GM18868 (cell line): ENCODE data around the gene CD164L2.

Experiments
- ATAC-seq: cut with Tn5 transposase; IDR thresholded peaks from one replicate; pipeline ENCODE4 v1.9.1; 2021; ENCODE audit warnings: mild to moderate bottlenecking, moderate library complexity; ENCODE audit not compliant: unreplicated experiment

Gene CD164L2

GRCh38 chr1:27330786-27331185, 52.3 kb downstream of the CD164L2 start:
- ATAC-seq, result no peak
